ENCODE results near the gene MAPK8.
"Not testable (repeated sequence)": the region's sequence is repeated elsewhere in the genome, so short reads cannot be mapped to it uniquely, and the experiment has no call there.

The MAPK8 gene

GRCh38 chr10:48336978-48337599 lies 30.6 kb downstream of the MAPK8 start:
- DNase-seq (ENCODE audit: low read depth in 2 of 2), result no peak

GRCh38 chr10:48340734-48341133 lies 34.3 kb downstream of the MAPK8 start:
- DNase-seq (ENCODE audit: low read depth in 2 of 2), result no peak

- no peak for DNase-seq (ENCODE audit: low read depth in 2 of 2)
Observed at GRCh38 chr10:48343106-48343505, 36.6 kb downstream of the MAPK8 start.

GRCh38 chr10:48343921-48344598 lies 37.6 kb downstream of the MAPK8 start:
- no peak for DNase-seq (ENCODE audit: low read depth in 2 of 2)

GRCh38 chr10:48346248-48346647 lies 39.8 kb downstream of the MAPK8 start:
- DNase-seq (ENCODE audit: low read depth in 2 of 2), result not testable (repeated sequence)

- not testable (repeated sequence) for DNase-seq (ENCODE audit: low read depth in 2 of 2)
Observed at GRCh38 chr10:48347539-48347938, 41.1 kb downstream of the MAPK8 start.

GRCh38 chr10:48347943-48348342 lies 41.5 kb downstream of the MAPK8 start:
- not testable (repeated sequence) for DNase-seq (ENCODE audit: low read depth in 2 of 2)

- DNase-seq (ENCODE audit: low read depth in 2 of 2), result no peak
Observed at GRCh38 chr10:48353246-48353645, 46.8 kb downstream of the MAPK8 start.

- DNase-seq (ENCODE audit: low read depth in 2 of 2), result no peak
Observed at GRCh38 chr10:48357631-48358030, 51.2 kb downstream of the MAPK8 start.

- no peak for DNase-seq (ENCODE audit: low read depth in 2 of 2)
Observed at GRCh38 chr10:48358162-48358561, 51.7 kb downstream of the MAPK8 start.

- no peak for DNase-seq (ENCODE audit: low read depth in 2 of 2)
Observed at GRCh38 chr10:48358838-48359237, 52.4 kb downstream of the MAPK8 start.

- DNase-seq (ENCODE audit: low read depth in 2 of 2), result no peak
Observed at GRCh38 chr10:48361176-48361575, 54.7 kb downstream of the MAPK8 start.

- no peak for DNase-seq (ENCODE audit: low read depth in 2 of 2)
Observed at GRCh38 chr10:48363617-48364355, 57.3 kb downstream of the MAPK8 start.

- DNase-seq (ENCODE audit: low read depth in 2 of 2), result no peak
Observed at GRCh38 chr10:48364659-48365405, 58.4 kb downstream of the MAPK8 start.

- DNase-seq (ENCODE audit: low read depth in 2 of 2), result no peak
Observed at GRCh38 chr10:48365668-48366067, 59.2 kb downstream of the MAPK8 start.

- DNase-seq (ENCODE audit: low read depth in 2 of 2), result no peak
Observed at GRCh38 chr10:48366261-48366660, 59.8 kb downstream of the MAPK8 start.

GRCh38 chr10:48369501-48369900 lies 63.0 kb downstream of the MAPK8 start:
- DNase-seq (ENCODE audit: low read depth in 2 of 2), result no peak

GRCh38 chr10:48377751-48378530 lies 71.5 kb downstream of the MAPK8 start:
- no peak for DNase-seq (ENCODE audit: low read depth in 2 of 2)

- no peak for DNase-seq (ENCODE audit: low read depth in 2 of 2)
Observed at GRCh38 chr10:48378675-48379074, 72.2 kb downstream of the MAPK8 start.

GRCh38 chr10:48381971-48382370 lies 75.5 kb downstream of the MAPK8 start:
- DNase-seq (ENCODE audit: low read depth in 2 of 2), result no peak

GRCh38 chr10:48382982-48383381 lies 76.5 kb downstream of the MAPK8 start:
- no peak for DNase-seq (ENCODE audit: low read depth in 2 of 2)

Measured in stimulated activated CD8-positive, alpha-beta memory T cell treated with anti-CD3 and anti-CD28 coated beads, Interleukin-15, amount 100 ng/mL, for 4 hours (primary cell).